GM19238 (cell line): ENCODE results near the gene GLI3.

Experiments used
- DNase-seq: peaks from one replicate; pipeline ENCODE4 v3.0.0; 2011; ENCODE audit warnings: low spot score; ENCODE audit not compliant: insufficient read length

Gene GLI3

DNA sequence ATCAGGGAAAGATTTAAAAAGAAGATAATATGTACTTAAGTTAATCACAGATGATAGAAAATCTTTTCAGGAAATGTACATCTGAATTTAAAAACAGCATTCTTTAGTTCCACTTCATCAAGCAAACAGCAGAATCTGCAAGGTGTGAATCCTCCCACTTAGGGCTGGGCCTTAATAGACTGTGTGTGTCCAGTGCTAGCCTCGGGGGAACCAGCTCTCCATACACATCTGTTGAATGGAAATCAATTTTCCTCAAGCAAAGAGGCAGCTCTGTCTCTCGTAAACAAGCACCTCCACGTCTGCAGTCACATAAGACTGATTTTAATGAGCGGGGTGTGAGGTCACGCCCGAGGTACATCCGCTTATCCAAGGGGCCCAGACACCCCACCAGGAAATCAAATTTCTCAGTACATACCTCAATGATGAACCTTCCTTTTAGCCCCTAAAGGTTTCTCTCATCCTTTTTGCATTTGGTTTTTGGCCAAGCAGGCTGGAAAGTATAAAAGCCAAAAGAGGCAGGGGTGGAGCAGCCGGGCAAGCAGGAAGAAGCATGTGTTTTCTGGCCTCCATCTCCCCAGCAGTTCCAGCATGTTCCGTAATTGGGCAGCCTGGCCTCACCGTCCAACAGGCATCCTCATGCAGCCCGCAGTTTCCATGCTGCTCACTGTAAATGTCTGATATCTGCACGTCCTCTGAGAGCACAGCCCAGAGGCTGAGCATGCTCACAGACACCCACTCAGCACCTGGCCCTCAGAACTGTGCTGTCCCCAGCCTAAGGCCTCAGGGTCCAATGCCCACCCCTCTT lies 131.3 kb downstream of the GLI3 start:
- DNase-seq: no peak

DNA sequence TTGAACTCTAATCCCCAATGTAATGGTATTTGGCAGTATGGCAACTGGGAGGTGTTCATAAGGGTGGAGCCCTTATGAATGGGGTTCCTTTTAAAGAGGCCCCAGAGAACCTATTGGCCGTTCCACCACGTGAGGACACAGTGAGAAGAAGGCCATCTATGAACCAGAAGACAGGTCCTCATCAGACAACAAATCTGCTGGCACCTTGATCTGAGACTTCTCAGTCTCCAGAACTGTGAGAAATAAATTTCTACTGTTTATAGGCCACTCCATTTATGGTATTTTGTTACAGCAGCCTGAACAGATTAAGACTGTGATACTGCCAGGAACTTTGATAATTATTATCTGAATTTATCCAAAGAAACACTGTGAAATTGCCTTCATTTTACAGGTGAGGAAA lies 132.3 kb downstream of the GLI3 start:
- DNase-seq: no peak

DNA sequence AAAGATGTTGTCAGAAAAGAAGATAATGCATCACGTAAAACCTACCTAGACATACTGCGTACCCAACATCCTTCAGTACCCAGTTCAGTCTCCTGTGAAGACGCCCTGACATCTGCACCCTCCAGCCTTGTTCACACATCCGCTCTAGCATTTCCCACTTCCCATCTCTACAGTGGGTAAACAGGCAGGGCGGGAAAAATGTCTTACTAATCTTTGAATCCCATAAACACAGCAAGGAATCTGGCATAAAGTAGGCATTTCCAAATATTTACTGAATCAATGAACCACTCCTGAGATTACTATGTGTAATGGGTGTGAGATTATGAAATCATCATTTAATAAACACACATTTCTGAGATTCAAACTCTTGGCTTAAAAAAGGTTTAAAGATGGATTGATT lies 132.8 kb downstream of the GLI3 start:
- no peak for DNase-seq

DNA sequence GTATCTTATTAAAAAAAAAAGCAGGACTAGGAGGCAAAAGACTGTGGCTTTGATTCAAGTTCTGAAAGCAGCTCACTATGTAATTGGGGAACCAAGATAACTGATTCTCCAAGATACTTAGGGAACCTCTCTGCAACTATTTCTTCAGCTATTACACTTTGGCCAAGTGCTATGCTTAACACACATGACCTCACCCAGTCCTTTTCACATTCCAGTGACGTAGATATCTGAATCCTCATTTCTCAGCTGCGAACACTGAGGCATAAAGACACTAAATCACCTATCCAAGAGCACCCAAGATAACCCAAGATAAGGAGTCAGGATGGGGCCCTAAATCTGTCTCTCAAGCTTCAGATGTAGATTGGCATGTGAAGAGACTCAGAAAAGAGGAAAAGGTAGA lies 133.6 kb downstream of the GLI3 start:
- no peak for DNase-seq

DNA sequence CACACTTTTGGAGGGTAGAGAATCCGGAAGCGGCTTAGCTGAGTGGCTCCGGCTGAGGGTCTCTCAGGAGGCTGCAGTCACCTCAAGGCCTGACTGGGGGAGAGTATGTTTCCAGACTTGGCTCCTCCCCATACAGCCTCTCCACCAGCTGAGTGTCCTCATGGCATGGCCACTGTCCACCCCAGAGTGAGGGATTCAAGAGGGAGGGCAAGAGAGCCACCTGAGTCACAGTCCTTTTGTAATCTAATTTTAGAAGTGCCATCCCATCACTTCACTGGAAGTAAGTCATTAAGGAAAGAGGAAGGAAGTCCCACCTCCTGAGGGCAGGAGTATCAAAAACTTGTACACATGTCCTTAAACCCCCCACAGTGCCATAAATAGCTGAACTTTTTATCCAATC lies 134.0 kb downstream of the GLI3 start:
- DNase-seq: no peak

- no peak for DNase-seq
Measured at GRCh38 chr7:42102301-42102700, 134.7 kb downstream of the GLI3 start.

DNA sequence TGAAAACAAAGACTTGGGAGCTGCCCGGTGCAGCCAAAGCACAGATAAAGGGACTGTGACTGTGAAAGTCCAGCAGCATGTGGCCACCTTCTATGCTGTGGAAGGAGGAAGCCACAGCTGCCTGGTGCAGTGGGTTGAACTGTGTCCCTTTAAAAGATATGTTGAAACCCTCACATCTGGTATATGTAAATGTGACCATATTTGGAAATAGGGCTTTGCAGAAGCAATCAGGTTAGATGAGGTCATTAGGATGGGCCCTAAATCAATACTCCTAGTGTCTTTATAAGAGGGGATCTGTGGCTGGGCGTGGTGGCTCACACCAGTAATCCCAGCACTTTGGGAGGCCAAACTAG lies 136.9 kb downstream of the GLI3 start:
- no peak for DNase-seq

DNA sequence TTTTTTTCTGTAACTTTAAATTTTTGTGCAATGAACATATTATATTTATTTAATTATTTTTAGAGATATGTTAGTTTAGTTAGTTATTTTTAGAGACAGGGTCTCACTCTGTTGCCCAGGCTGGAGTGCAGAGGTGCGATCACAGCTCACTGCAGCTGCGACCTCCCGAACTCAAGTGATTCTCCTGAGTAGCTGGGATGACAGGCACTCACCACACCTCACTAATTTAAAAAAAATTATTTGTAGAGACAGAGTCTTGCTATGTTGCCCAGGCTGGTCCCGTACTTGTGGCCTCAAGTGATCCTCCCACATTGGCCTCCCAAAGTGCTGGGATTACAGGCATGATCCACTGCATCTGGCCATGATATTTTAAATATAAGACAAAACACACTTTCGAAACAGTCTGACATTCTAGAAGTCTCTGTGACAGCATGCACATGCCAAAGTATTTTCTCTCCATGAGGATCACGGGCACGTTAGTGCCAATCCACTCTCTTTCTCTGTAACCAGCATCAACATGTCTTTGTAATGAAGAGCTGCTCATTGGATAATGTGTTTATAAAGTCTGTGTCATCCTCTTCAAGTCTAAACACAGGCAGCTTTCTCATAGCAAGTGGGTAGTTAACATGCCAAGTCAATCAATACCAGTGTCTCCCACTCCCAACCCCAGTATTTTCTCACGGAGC lies 137.4 kb downstream of the GLI3 start:
- DNase-seq: no peak

DNA sequence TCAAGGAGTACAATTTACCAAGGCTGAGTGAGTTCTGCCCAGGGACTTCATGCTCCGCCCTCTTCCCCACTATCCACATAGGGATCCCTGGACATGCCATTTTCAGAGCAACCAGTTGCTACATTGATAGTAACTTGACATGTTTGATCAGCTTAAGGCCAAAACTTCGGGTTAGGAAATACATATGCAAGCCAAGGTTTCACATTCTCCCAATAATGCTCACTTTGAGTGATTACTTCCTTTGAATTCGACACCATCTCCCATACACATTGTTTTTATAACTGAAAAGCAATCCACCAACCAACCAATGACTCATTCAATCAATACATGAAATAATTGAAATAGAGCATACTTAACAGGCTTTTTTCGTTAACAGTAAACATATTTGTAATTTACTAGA lies 137.9 kb downstream of the GLI3 start:
- no peak for DNase-seq

GRCh38 chr7:42097752-42098151 lies 139.3 kb downstream of the GLI3 start:
- DNase-seq: no peak

GRCh38 chr7:42096681-42097561 lies 140.1 kb downstream of the GLI3 start:
- DNase-seq: no peak

- DNase-seq: no peak
Measured at GRCh38 chr7:42096268-42096667, 140.7 kb downstream of the GLI3 start.

- DNase-seq: no peak
Measured at GRCh38 chr7:42095791-42096190, 141.2 kb downstream of the GLI3 start.

- no peak for DNase-seq
Measured at GRCh38 chr7:42093349-42093905, 143.6 kb downstream of the GLI3 start.

GRCh38 chr7:42091461-42092291 lies 145.3 kb downstream of the GLI3 start:
- no peak for DNase-seq

DNA sequence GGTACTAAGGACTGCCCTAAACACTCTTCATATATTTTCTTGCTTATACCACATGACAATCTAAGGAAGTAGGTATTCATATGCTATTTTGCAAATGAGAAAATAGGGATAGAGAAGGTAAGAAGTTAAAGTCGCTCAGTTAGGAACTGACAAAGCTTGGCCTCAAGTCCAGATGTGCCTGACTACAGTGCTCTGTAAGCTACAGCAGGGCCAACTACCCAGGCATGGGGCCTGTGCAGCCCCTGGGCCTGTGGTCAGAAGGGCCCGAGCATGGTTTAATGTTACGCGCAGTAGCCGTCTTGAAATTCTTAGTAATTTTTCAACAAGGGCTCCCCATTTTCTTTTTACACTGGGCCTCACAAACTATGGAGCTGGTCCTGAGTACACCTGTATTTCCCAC lies 146.2 kb downstream of the GLI3 start:
- DNase-seq: no peak

- DNase-seq: no peak
Measured at GRCh38 chr7:42090056-42090455, 147.0 kb downstream of the GLI3 start.

DNA sequence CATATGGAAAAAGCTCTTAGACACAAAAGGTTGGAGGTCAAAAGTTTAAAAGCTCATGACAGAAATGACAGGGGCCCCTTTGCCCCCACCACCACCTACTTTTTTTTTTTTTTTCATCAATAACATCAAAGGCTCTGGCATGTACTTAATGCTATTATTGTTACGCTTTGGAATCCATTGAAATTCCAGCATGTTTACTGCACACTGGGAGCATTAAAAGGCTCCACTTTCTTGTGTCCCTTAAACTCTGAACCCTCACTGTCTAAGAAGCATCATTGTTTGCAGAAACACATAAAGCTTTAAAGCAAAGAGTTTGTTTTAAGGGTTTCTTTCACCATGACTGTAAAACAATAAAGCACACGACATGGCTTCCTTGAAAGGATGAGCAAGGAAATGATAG lies 149.4 kb downstream of the GLI3 start:
- no peak for DNase-seq

- no peak for DNase-seq
Measured at GRCh38 chr7:42085531-42085930, 151.5 kb downstream of the GLI3 start.

- no peak for DNase-seq
Measured at GRCh38 chr7:42084263-42084662, 152.7 kb downstream of the GLI3 start.

GRCh38 chr7:42083284-42083683 lies 153.7 kb downstream of the GLI3 start:
- DNase-seq: no peak
